HG03575 (cell line): Measurements from ENCODE around the gene TNFRSF12A.
"Not testable (repeated sequence)": the region's sequence is repeated elsewhere in the genome, so short reads cannot be mapped to it uniquely, and the experiment has no call there.

Source experiments
- ATAC-seq: cut with Tn5 transposase; IDR thresholded peaks from one replicate; pipeline ENCODE4 v1.9.1; 2021; ENCODE audit not compliant: unreplicated experiment, insufficient number of reproducible peaks, low FRiP score; ENCODE audit errors: extremely low read depth

The TNFRSF12A gene

DNA sequence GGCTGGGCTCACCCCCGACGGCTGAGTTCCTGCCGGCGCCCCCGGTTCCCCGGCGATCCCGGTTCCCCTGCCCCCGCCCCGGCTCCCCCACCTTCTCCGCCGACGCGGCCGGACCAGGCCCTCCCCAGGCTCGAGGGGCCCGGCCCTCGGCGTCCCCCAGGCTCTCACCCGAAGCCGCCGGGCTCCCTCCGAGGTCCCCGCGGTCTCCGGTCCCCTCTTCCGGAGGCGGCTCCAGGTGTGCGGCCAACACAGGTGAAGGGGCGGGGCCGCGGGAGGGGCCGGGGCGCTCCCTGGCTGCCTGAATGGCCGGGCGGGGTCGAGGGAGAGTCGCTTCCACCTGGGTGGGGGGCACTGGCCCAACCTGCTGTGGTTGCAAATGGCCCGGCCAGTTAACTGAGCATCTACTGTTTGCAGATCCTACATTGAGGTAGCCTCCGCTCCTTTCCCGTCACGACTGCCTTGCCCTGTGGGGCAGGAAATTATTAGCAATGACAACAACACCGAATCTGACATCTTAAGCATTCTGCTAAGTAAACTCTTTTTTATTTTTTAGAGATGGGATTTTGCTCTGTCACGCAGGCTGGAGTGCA lies 16.7 kb downstream of the TNFRSF12A start, which contains the start of gene BICDL2:
Gene BICDL2 (minus strand): TSS at position 219 of the 590 bp plus-strand sequence. CDS start 1,448 bp downstream, outside the sequence.
- ATAC-seq: no peak

DNA sequence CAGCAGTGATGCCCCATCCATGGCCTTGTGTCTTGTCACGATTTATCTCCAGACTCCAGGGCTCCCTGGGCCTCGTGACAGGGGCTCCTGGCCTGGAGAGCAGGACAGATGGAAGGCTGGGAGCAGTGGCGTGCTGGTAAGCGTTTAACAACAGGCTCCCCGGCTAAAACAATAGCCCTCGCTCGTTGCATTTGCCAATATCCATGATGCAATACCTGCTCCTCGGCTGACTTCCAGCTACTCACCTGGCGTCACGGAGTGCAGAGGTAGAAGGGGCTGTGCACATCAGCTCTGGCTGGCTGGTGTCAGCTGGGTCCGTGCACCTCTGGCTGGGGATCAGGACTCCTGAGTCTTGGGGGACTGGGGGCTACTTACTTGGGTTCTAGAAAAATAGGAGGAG lies 18.1 kb downstream of the TNFRSF12A start:
- no peak for ATAC-seq

DNA sequence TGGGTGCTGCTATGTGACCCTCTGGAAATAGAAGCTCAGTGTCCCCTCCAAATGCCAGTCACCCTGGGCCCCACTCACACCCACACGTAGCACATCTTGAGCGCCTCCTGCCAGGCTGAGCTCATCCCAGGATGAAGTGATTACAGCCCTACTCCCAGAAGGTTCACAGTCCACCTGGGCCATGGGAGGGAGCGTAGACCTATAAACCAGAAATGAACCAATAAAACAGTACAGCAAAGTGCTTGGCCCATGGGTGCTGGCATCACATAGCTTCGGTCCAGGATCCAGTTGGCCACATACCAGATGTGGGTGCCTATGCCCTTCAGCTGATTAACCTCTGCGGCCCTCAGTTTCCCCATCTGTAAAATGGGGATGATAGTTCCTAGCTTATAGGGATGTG lies 18.7 kb downstream of the TNFRSF12A start:
- no peak for ATAC-seq

DNA sequence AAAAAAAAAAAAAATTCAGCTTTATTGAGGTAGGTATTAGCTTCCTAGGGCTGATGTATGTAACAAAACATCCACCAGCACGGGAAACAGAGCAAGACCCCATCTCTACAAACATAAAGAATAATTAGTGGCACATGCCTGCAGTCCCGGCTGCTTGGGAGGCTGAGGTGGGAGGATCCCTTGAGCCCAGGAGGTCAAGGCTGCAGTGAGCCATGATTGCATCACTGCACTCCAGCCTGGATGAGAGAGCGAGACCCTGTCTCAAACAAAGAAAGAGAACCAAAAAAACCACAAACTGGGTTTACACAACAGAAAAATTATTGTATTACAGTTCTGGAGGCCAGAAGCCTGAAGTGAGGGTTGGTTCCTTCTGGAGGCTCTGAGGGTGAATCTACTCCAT lies 22.2 kb downstream of the TNFRSF12A start:
- no peak for ATAC-seq

DNA sequence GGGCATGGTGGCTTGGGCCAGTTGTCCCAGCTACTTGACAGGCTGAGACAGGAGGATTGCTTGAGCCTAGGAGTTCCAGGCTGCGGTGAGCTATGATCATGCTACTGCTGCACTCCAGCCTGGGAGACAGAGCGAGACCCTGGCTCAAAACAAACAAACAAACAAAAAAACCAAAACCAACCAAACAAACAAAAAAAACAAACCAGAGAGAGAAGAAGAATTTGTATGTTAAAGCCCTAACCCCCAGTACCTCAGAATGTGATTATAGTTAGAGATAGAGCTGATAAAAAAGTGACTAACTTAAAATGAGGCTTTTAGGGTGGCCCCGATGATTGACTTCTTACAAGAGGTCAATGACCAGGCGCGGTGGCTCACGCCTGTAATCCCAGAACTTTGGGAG lies 24.5 kb downstream of the TNFRSF12A start:
- no peak for ATAC-seq

DNA sequence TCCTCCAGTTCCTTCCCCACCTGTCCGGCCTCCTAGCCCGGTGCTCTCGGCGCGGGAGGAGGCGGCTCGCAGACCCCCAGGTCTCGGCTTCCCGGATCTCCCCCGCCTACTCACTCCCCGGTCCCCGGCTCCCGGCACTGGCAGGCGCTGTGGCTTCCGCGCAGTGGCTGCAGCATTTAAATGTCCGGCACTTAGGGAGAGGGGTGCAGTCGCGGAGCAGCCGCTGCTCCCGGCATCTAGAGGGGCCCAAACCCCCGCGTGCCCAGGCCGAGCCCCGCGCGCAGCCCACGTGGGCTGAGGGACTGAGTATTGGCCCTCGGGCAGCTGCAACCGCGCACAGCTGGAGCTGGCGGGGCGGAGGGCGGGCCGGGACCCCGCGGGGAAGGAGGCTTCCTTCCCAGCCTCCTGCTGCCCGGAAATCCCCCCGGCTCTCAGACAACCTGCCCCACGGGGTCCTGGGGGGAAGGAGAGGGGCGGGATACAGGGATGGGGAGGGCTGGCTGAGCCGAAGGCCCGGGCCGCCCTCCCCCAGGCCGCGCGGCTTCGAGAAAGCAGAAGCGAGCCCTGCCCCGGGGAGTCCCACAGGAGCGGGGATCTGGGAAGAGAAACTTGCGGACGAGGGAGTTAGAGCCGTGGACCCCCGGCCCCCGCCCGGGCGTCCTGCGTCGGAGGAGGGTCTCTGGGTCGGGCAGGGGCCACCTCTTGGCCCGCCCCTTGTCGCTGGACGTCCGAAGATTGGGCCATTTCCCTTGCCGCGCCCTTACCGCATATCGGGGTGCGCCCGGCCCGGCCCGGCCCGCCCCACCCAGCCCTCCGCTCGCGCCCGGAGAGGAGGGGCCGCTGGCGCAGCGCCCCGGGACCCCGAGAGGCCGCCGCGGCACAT lies 25.8 kb downstream of the TNFRSF12A start, which contains the start of gene MMP25:
Gene MMP25 (plus strand): TSS at position 804 of the 883 bp plus-strand sequence. CDS start 357 bp downstream, outside the sequence.
- no peak for ATAC-seq

DNA sequence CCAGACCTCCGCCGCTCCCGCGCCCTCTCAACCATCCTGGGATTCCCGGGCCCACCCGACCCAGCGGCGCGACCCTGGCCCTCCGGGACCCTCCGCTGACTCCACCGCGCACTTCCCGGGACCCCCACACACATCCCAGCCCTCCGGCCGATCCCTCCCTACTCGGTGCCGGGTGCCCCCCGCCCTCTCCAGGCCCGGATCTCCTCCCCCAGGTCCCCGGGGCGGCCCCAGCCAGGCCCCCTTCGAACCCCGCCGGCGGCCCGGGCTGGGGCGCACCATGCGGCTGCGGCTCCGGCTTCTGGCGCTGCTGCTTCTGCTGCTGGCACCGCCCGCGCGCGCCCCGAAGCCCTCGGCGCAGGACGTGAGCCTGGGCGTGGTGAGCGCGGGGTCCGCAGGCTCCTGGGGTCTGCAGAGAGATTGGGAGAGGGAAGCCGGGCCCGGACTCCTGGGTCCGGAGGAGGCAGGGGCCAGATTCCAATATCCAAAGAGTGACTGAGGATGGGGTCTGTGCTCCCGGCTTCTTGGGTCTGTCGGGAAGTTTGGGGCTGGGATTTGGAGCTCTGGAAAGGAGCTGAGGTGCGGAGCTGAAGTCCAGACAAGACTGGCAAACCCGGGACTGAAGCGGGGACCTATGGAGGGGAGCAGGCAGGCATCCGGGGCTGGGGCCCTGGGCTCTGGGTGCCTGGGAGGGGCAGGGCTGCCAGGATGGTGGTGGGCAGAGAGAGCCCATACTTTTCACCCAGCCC lies 26.6 kb downstream of the TNFRSF12A start:
- ATAC-seq: no peak

DNA sequence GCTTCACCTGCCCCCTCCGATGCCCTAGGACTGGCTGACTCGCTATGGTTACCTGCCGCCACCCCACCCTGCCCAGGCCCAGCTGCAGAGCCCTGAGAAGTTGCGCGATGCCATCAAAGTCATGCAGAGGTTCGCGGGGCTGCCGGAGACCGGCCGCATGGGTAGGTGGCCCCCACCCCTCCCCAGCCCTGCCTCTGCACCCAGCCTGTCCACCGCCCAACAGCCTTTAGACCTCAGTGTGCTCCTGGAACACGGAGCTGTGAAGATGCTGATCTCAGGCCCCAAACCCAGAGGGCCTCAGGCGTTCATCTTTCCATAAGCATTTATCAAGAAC lies 27.2 kb downstream of the TNFRSF12A start:
- no peak for ATAC-seq

DNA sequence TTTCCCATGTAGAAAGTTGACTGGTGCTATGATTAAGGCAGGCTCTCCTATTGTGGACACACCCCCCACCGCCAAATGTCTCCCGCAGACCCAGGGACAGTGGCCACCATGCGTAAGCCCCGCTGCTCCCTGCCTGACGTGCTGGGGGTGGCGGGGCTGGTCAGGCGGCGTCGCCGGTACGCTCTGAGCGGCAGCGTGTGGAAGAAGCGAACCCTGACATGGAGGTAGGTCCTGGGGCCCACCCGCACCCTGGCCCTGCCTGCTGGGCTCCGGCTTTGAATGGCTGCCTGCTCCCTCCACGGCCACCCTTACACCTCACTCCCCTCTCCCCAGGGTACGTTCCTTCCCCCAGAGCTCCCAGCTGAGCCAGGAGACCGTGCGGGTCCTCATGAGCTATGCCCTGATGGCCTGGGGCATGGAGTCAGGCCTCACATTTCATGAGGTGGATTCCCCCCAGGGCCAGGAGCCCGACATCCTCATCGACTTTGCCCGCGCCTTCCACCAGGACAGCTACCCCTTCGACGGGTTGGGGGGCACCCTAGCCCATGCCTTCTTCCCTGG lies 29.8 kb downstream of the TNFRSF12A start:
- no peak for ATAC-seq

DNA sequence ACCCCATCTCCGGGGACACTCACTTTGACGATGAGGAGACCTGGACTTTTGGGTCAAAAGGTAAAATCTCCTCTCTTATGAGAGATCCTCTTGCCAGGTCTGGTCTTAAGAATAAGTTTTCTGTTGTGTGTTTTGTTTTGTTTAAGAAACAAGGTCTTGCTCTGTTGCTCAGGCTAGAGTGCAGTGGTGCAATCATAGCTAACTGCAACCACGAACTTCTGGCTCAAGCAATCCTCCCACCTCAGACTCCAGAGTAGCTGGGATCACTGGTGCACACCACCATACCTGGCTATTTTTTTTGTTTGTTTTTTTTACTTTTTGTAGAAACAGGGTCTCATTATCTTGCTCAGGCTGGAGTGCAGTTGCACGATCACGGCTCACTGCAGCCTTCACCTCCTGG lies 30.3 kb downstream of the TNFRSF12A start:
- no peak for ATAC-seq

DNA sequence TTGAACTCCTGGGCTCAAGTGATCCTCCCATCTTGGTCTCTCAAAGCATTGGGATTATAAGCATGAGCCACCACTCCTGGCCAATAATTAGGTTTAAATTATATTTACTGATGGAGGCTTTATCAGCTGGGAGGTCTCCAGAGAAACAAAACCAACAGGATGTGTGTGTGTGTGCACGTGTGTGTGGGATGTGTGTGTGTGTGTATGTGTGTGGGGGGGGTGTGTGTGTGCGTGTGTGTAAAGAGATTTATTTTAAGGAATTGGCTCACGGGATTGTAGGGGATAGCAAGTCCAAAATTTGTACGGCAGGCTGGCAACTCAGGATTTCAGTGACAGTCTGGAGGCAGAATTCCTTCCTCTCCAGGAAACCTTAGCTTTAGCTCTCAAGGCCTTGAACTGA lies 30.8 kb downstream of the TNFRSF12A start:
- ATAC-seq: no peak

DNA sequence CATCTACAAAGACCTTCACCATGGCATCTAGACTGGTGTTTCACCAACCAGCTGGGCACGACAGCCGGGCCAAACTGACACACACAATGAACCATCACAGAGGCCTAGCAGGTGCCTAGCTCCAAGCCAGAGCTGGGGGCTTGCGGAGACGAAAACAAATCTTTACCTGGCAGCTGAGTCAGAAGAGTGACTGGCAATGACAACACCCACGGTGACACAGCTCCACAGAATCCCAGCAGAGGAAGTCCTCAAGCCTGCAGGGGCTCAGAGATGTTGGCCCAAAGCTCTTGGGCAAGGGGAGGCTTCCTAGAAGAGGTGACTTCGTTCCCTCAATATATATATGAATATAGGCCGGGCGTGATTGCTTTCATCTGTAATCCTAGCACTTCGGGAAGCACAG lies 31.3 kb downstream of the TNFRSF12A start:
- no peak for ATAC-seq

DNA sequence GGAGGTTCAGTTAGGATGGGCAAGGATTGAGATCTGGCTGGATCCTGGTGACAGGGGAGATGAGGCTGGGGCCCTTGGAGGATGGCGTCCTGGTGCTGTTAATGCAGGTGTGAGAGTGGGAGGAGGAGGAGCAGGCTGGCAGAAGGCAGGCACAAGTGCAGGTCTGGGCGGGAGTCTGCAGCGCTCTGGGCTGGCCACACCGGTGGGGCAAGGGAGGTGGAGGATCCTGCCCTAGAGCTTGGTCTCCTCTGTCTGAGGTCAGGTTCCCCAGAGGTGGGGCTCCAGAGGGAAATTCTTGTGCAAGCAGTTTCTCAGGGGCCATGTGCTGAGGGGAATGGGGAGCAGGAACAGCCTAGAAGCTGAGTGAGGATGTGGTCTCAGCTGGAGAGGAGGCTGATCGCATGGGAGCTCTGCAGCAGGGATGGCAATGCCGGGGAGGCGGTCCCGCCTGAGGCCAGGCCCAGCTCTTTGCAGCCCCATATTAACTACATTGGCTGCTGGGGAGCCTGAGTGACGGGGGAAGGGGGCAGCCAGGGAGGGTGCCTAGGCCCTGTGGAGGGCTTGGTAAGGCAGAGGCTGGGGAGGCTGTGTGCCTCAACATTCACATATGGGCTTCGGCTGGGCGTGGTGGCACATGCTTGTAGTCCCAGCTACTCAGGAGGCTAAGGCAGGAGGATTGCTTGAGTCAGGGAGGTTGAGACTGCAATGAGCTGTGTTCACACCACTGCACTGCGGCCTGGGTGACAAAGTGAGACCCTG lies 32.6 kb downstream of the TNFRSF12A start:
- not testable (repeated sequence) for ATAC-seq

DNA sequence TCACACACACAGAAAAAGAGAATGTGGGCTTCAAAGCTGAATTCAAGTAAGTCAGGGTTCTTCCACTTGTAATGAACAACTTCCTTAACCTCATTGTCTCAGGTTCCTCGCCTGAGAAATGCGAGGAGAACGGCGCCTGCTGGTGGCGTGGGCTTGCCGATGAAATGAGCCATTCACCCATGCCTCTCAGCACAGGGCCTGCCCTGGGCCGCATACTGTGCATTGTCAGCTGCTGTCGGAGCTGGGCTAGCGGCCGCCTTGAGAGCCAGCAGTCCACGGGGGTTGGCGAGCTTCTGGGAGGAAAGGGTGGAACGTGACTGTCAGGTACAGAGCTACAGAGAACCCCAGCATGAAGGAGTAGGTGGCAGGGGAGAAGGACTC lies 33.2 kb downstream of the TNFRSF12A start:
- ATAC-seq: not testable (repeated sequence)

DNA sequence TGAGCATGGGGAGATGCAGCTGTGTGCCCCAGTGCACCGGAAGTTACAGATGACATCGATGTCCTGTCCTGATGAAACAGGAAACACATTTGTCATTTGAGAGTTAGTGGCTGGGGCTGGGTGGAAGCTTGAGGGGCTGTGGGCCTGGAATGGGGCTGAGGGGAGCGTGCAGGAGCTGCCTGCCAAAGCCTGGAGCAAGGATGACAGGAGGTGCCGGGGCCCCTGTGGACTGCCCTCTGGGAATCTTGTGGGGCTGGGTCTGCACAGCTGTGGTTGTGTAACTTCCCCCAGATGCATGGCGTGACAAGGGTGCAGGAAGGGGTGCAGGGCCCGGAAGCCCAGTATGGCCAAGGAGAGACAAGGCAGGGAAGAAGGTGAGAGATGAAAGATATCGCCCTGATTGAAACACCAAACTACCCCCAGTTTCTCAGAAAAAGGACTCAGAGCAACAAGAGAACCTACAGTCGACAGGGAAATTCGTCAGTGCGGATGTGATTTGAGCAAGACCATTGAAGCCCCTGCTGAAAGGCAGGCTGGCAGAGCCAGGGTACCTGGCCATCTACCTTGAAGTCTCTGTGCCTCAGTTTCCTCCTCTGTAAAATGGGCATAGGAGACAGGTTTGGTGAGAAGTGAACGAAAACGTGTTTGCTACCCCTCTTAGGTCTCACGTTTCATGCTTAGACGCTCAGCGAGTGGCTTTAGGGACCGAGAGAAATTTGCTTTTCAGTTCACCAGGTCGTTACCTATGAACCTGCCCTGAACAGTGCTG lies 35.0 kb downstream of the TNFRSF12A start:
- no peak for ATAC-seq

DNA sequence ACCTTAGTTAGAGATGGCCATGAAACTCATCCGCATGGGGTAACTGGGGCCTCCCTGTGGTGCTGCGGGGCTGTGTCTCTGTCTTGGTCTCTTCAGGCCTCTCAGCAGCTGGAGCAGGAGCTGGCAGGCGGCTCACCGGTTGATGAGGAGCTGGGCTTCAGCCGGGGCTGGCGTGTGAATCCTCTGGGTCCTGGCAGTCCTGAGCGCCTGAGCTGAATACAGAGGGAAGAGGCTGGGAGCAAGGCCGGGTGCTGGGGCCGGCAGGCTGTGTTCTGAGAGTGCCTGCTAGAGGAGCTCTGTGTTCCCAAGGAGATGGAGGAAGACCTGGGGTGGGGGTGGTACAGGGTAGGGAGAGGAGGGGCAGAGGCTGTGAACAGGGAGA lies 35.6 kb downstream of the TNFRSF12A start:
- not testable (repeated sequence) for ATAC-seq

DNA sequence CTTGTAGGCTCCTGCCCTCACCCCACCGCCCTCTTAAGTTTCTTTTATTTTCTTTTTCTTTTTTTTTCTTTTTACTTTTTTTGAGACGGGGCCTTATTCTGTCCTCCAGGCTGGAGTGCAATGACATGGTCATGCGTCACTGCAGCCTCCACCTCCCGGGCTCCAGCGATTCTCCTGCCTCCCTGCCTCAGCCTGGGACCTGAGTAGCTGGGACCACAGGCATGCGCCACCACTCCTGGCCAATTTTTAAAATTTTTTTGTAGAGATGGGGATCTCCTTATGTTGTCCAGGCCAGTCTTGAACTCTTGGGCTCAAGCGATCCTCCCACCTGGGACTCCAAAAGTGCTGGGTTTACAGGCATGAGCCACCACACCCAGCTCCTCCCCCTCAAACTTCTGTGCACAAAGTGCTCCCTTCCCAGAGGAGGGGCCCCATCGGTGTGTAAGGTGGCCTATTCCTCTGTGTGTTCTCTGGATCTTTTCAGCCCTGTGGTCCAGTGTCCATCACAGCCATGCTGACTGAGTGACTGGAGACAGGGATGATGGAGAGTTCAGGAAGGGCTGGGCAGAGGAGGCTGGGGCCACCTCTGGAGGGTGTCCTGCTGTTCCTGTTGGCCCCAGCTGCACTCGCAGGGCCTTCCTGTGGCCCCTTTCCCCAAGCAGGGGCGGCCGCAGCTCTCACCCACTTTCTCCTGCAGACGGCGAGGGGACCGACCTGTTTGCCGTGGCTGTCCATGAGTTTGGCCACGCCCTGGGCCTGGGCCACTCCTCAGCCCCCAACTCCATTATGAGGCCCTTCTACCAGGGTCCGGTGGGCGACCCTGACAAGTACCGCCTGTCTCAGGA lies 36.4 kb downstream of the TNFRSF12A start:
- no peak for ATAC-seq
